GM18907 (cell line): ENCODE results near the gene IL4R.
"Not testable (repeated sequence)": the region's sequence is repeated elsewhere in the genome, so short reads cannot be mapped to it uniquely, and the experiment has no call there.

ENCODE experiments used
- ATAC-seq: cut with Tn5 transposase; IDR thresholded peaks from one replicate; pipeline ENCODE4 v1.9.1; 2021; ENCODE audit warnings: mild to moderate bottlenecking, moderate library complexity; ENCODE audit not compliant: unreplicated experiment

IL4R gene

GRCh38 chr16:27313422-27314160 is at the start of gene IL4R:
Gene IL4R, plus strand, starts transcription at chr16:27313974. Its CDS starts 26,230 bp downstream, at chr16:27340204.
- peak; percentile 65 for ATAC-seq

- no peak for ATAC-seq
These were observed 49.6 kb upstream of the IL4R start for GRCh38 chr16:27264151-27264550.

- ATAC-seq: no peak
These were observed 47.8 kb upstream of the IL4R start for GRCh38 chr16:27265982-27266381.

- no peak for ATAC-seq
These were observed 46.6 kb upstream of the IL4R start for GRCh38 chr16:27267037-27267677.

GRCh38 chr16:27268376-27269299 is 45.1 kb upstream of the IL4R start, which contains the start of gene NSMCE1:
Gene NSMCE1, minus strand, starts transcription at chr16:27268772. Its CDS starts 11,202 bp downstream, at chr16:27257570.
- peak; percentile 91 for ATAC-seq

GRCh38 chr16:27269300-27270150 is 44.2 kb upstream of the IL4R start:
- ATAC-seq: no peak

- no peak for ATAC-seq
These were observed 43.4 kb upstream of the IL4R start for GRCh38 chr16:27270349-27270748.

- no peak for ATAC-seq
These were observed 41.7 kb upstream of the IL4R start for GRCh38 chr16:27272076-27272475.

- not testable (repeated sequence) for ATAC-seq
These were observed 41.1 kb upstream of the IL4R start for GRCh38 chr16:27272697-27273096.

GRCh38 chr16:27273330-27273669 is 40.5 kb upstream of the IL4R start:
- ATAC-seq: no peak

- ATAC-seq: no peak
These were observed 39.9 kb upstream of the IL4R start for GRCh38 chr16:27273670-27274423.

- not testable (repeated sequence) for ATAC-seq
These were observed 39.3 kb upstream of the IL4R start for GRCh38 chr16:27274424-27274874.

GRCh38 chr16:27275394-27275793 is 38.4 kb upstream of the IL4R start:
- no peak for ATAC-seq

- no peak for ATAC-seq
These were observed 32.5 kb upstream of the IL4R start for GRCh38 chr16:27281243-27281642.

GRCh38 chr16:27284865-27285675 is 28.7 kb upstream of the IL4R start:
- ATAC-seq: no peak

- no peak for ATAC-seq
These were observed 28.0 kb upstream of the IL4R start for GRCh38 chr16:27285676-27286196.

- ATAC-seq: no peak
These were observed 27.3 kb upstream of the IL4R start for GRCh38 chr16:27286451-27286850.

- ATAC-seq: no peak
These were observed 26.5 kb upstream of the IL4R start for GRCh38 chr16:27287051-27287811.
